Globus pallidus (tissue), 1 donor: ENCODE measurements around the gene AIP.

Experiments used
- DNase-seq: peaks from one replicate; pipeline ENCODE4 v3.0.0-alpha.2; 2015; ENCODE audit warnings: low spot score

Gene AIP

DNA sequence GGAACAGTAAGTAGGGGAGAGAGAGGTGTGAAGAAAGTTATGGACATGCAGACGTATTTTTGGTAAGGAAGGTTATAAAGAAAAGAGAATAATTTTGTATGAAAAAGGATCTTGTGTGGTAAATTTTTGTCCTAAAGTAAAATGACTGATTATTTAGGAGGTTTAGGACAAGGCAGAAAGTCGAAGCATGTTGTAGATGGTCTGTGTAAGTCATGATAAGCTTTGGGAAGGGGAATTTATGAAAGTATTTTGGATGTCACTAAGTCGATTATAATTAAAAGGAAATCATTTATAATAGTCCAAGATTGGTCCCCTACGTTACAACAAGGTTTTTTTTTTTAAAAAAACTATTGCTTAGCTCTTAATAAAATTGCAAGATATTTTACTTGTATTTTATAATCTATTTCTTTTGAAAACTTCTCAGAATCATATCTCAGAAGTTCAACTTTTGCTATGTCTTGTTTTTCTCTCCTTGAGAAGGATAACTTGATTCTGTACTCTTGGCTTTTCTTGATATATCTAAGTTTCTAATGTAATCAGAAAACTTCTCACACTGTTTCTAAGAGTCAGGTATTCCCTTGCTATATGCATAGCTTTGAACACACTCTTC is 51.3 kb downstream of the AIP start:
- no peak for DNase-seq

DNA sequence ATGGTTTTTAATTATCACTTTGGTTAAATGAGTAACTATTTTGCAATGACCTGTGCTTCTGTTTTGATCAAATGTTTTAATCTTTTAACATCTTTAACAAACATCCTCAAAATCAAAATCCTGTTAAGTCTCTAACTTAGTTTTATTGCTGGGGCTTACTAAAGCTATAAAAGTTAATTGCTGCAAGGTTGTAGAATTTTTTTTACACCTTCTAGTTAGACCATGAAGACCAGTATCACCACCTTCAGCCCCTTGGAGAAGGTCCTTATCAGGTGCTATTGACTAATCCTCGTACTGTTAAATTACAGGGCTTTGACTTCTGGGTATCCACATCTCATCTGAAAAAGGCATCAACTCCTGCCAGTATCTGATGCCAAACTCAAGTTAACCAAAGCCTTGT is 52.7 kb downstream of the AIP start:
- no peak for DNase-seq

DNA sequence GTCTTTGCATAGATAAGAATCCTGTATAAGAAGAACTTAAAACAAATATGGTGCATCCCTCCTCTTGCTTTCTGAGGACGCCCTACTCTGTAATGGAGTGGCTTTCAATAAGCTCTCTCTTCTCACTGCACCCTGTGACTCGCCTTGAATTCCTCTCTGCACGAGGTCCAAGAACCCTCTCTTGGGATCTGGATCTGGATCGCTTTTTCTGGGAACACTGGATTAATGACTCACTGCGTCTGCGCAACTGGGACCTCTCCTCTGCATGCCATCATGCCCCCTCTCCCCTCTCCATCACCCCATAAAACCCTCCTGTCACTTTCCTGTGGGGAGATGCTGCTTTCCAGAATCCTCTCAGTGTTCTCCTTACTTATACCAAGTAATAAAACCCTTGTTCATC is 55.5 kb downstream of the AIP start:
- DNase-seq: no peak

DNA sequence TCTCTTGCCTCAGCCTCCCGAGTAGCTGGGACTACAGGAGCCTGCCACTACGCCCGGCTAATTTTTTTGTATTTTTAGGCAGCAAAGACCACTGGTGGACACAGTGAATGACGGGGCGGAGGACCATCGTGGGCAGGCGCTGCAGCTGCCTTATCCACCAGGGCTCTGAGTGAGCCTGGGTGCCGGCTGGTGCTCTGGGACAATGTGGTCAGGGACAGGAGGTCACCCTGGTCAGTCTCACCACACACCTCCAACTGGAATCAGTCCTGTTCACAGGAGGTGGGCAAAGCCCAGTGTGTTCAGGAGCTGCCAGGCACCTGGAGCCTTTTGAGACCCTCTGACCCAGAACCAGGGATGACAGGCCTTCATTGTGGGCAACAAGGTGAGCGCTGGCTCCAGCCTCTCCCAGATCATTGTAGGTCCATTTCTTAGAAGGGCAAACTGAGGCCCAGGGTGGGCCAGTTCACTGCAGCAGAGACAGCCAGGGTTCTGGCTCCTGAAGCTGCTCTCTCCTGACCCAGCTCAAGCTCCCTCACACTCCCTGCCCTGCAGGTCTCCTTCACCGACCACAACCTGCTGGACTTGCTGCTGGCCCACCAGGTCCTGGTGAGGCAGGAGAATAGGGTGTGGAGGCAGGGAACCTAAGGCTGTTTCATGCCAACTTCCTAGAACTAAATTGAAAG is 56.1 kb downstream of the AIP start:
- no peak for DNase-seq

DNA sequence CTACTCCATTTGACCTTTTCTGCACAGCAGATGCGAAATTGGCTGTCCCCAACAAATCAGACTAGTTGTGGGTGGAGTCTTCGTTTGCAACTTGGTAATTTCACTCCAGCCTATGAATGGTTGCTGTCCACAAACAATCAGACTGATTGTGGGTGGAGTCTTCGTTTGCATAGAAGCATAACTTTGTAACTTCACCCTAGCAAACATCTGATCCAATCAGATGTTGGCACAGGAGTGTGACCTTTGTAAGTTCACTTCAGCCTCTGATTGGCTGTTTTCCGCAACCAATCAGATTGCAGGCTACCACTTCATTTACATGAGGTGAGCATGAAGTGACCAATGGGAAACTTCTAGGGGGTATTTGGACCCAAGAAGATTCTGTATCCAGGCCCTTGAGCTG is 56.7 kb downstream of the AIP start:
- no peak for DNase-seq
